Measurements from ENCODE around the gene MTMR3. TPM values are rescaled to one million over a fixed set of nuclear protein-coding genes. Genes with fewer than 3 reads are reported as not detected.
A peak's percentile ranks its signal among the peaks of the same experiment; 100 is the strongest.
"Not testable (repeated sequence)": the region's sequence is repeated elsewhere in the genome, so short reads cannot be mapped to it uniquely, and the experiment has no call there.

Gene MTMR3
- total RNA-seq, 2 donors from 2014 or later: 29.8 to 34.8 TPM

- peak; percentile 31 to 59 for ATAC-seq
- intact Hi-C loops (cut with DNase I): no loop called here
- DNase-seq: no peak
Observed at GRCh38 chr22:29861672-29862297, 21.2 kb upstream of the MTMR3 start.

GRCh38 chr22:29865572-29865971 is 17.4 kb upstream of the MTMR3 start:
- DNase-seq; ATAC-seq; intact Hi-C loops (cut with DNase I): not testable (repeated sequence)

GRCh38 chr22:29867260-29867659 is 15.7 kb upstream of the MTMR3 start:
- no peak for ATAC-seq
- intact Hi-C loops (cut with DNase I): no loop called here
- no peak for DNase-seq

GRCh38 chr22:29867851-29868250 is 15.1 kb upstream of the MTMR3 start:
- intact Hi-C loops (cut with DNase I): no loop called here
- DNase-seq (no peak), ATAC-seq (no peak)

- ATAC-seq: no peak
- intact Hi-C loops (cut with DNase I): no loop called here
- no peak for DNase-seq
Observed at GRCh38 chr22:29870574-29870973, 12.4 kb upstream of the MTMR3 start.

GRCh38 chr22:29871684-29872083 is 11.3 kb upstream of the MTMR3 start:
- ATAC-seq (peak in 1 of 2 donors; percentile 33), DNase-seq (no peak)
- intact Hi-C loops (cut with DNase I): no loop called here

- ATAC-seq (peak; percentile 62 to 74), DNase-seq (no peak)
- intact Hi-C loops (cut with DNase I): no loop called here
Observed at GRCh38 chr22:29872144-29872893, 10.7 kb upstream of the MTMR3 start.

- DNase-seq: no peak
- intact Hi-C loops (cut with DNase I): no loop called here
- peak in 1 of 2 donors; percentile 29 for ATAC-seq
Observed at GRCh38 chr22:29872989-29873388, 10.0 kb upstream of the MTMR3 start.

- intact Hi-C loops (cut with DNase I): no loop called here
- ATAC-seq: no peak
- DNase-seq: no peak
Observed at GRCh38 chr22:29873943-29874342, 9.0 kb upstream of the MTMR3 start.

- intact Hi-C loops (cut with DNase I): no loop called here
- ATAC-seq: no peak
- no peak for DNase-seq
Observed at GRCh38 chr22:29877620-29878019, 5.4 kb upstream of the MTMR3 start.

- DNase-seq: no peak
- ATAC-seq: no peak
- intact Hi-C loops (cut with DNase I): loop anchor here in 1 of 2 donors (10.0 kb wide), 1 partner anchor 125 kb away; no protein-coding TSS in a partner anchor
Observed at GRCh38 chr22:29879753-29880152, 3.2 kb upstream of the MTMR3 start.

- intact Hi-C loops (cut with DNase I): loop anchor here in 1 of 2 donors (10.0 kb wide), 1 partner anchor 122 kb away; no protein-coding TSS in a partner anchor
- no peak for ATAC-seq
Observed at GRCh38 chr22:29882716-29883044, 294 bp upstream of the MTMR3 start.

GRCh38 chr22:29883775-29884097 is 762 bp downstream of the MTMR3 start:
- DNase-seq (no peak), ATAC-seq (no peak)
- intact Hi-C loops (cut with DNase I): loop anchor here in 1 of 2 donors (10.0 kb wide), 1 partner anchor 121 kb away; no protein-coding TSS in a partner anchor

More at GRCh38 chr22:29882716-29883044, 294 bp upstream of the MTMR3 start:
- no peak for DNase-seq

GRCh38 chr22:29885610-29886009 is 2.6 kb downstream of the MTMR3 start:
- no peak for ATAC-seq
- intact Hi-C loops (cut with DNase I): loop anchor here in 1 of 2 donors (10.0 kb wide), 1 partner anchor 119 kb away; no protein-coding TSS in a partner anchor

GRCh38 chr22:29886596-29886995 is 3.6 kb downstream of the MTMR3 start:
- ATAC-seq (no peak), DNase-seq (no peak)
- intact Hi-C loops (cut with DNase I): loop anchor here in 1 of 2 donors (10.0 kb wide), 1 partner anchor 118 kb away; no protein-coding TSS in a partner anchor

More at GRCh38 chr22:29885610-29886009, 2.6 kb downstream of the MTMR3 start:
- no peak for DNase-seq

GRCh38 chr22:29887358-29887757 is 4.4 kb downstream of the MTMR3 start:
- no peak for ATAC-seq
- DNase-seq: no peak
- intact Hi-C loops (cut with DNase I): loop anchor here in 1 of 2 donors (10.0 kb wide), 1 partner anchor 117 kb away; no protein-coding TSS in a partner anchor

- ATAC-seq: no peak
- DNase-seq: no peak
- intact Hi-C loops (cut with DNase I): no loop called here
Observed at GRCh38 chr22:29890760-29891159, 7.8 kb downstream of the MTMR3 start.

GRCh38 chr22:29892315-29893156 is 9.6 kb downstream of the MTMR3 start:
- ATAC-seq (no peak), DNase-seq (no peak)
- intact Hi-C loops (cut with DNase I): no loop called here

GRCh38 chr22:29901354-29901753 is 18.4 kb downstream of the MTMR3 start:
- no peak for ATAC-seq
- intact Hi-C loops (cut with DNase I): no loop called here

GRCh38 chr22:29903371-29903770 is 20.4 kb downstream of the MTMR3 start:
- intact Hi-C loops (cut with DNase I): no loop called here
- no peak for ATAC-seq
- no peak for DNase-seq

More at GRCh38 chr22:29901354-29901753, 18.4 kb downstream of the MTMR3 start:
- no peak for DNase-seq

All from left cardiac atrium (tissue), 4 donors.